WTC11 (cell line): Measurements from ENCODE around the gene EPHB3.
"Not testable (repeated sequence)": the region's sequence is repeated elsewhere in the genome, so short reads cannot be mapped to it uniquely, and the experiment has no call there.

Experiments used
- E2F5 ChIP-seq: sonication (generic); formaldehyde crosslinking; IDR thresholded peaks from 2 replicates; pipeline ENCODE4 v1.8.1; 2022; ENCODE audit warnings: mild to moderate bottlenecking, moderate library complexity, missing genetic modification reagents
- FOXJ3 ChIP-seq: sonication (generic); formaldehyde crosslinking; IDR thresholded peaks from 2 replicates; pipeline ENCODE4 v1.9.0; 2021; ENCODE audit warnings: missing genetic modification reagents, mild to moderate bottlenecking, borderline replicate concordance
- FOXK1 ChIP-seq: sonication (generic); formaldehyde crosslinking; IDR thresholded peaks from 2 replicates; pipeline ENCODE4 v1.8.0; 2022; ENCODE audit warnings: mild to moderate bottlenecking, moderate library complexity, missing genetic modification reagents
- NR1H2 ChIP-seq: sonication (generic); formaldehyde crosslinking; IDR thresholded peaks from 2 replicates; pipeline ENCODE4 v1.9.0; 2021; ENCODE audit warnings: mild to moderate bottlenecking, moderate library complexity, missing genetic modification reagents
- ZNF423 ChIP-seq: fragments of 250-450 bp; sonication (Bioruptor Pico); IDR thresholded peaks from 2 replicates; pipeline ENCODE4 v2.1.2; 2022; ENCODE audit warnings: mild to moderate bottlenecking, moderate library complexity
- TF ChIP-seq, protein P1 (sequence below): sonication (generic); formaldehyde crosslinking; IDR thresholded peaks from 2 replicates; pipeline ENCODE4 v1.8.1; 2022; ENCODE audit warnings: missing genetic modification reagents, borderline replicate concordance
- TF ChIP-seq, protein P2 (sequence below): sonication (generic); formaldehyde crosslinking; IDR thresholded peaks from 2 replicates; pipeline ENCODE4 v1.8.0; 2022; ENCODE audit warnings: mild to moderate bottlenecking, missing genetic modification reagents
- TF ChIP-seq, protein P3 (sequence below): sonication (generic); formaldehyde crosslinking; conservative IDR thresholded peaks from 2 replicates; pipeline ENCODE4 v1.8.1; 2022; ENCODE audit warnings: mild to moderate bottlenecking, missing genetic modification reagents

DNA sequence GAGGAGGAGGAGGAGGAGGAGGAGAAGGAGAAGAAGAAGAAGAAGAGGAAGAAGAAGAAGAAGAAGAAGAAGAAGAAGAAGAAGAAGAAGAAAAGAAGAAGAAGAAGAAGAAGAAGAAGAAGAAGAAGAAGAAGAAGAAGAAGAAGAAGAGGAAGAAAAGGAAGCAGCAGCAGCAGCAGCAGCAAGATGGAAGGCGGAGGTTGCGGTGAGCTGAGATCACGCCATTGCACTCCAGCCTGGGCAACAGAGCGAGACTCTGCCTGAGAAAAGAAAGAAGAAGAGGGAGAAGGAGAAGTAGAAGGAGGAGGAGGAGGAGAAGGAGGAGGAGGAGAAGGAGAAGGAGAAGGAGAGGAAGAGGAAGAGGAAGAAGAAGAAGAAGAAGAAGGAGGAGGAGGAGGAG is 55.7 kb downstream of the EPHB3 start:
- not testable (repeated sequence) for TF ChIP-seq FOXK1; ZNF423 (CRISPR knock-in tag); E2F5 (CRISPR knock-in tag); FOXJ3 (CRISPR knock-in tag); NR1H2 (CRISPR knock-in tag)
- TF ChIP-seq, protein P1, sequence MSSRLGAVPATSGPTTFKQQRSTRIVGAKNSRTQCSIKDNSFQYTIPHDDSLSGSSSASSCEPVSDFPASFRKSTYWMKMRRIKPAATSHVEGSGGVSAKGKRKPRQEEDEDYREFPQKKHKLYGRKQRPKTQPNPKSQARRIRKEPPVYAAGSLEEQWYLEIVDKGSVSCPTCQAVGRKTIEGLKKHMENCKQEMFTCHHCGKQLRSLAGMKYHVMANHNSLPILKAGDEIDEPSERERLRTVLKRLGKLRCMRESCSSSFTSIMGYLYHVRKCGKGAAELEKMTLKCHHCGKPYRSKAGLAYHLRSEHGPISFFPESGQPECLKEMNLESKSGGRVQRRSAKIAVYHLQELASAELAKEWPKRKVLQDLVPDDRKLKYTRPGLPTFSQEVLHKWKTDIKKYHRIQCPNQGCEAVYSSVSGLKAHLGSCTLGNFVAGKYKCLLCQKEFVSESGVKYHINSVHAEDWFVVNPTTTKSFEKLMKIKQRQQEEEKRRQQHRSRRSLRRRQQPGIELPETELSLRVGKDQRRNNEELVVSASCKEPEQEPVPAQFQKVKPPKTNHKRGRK (CRISPR knock-in tag) = 0 out of 2 replicates have a peak, but pooled peaks have one; percentile 64
- TF ChIP-seq, protein P2, sequence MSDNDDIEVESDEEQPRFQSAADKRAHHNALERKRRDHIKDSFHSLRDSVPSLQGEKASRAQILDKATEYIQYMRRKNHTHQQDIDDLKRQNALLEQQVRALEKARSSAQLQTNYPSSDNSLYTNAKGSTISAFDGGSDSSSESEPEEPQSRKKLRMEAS = not testable (repeated sequence)
- TF ChIP-seq, protein P3, sequence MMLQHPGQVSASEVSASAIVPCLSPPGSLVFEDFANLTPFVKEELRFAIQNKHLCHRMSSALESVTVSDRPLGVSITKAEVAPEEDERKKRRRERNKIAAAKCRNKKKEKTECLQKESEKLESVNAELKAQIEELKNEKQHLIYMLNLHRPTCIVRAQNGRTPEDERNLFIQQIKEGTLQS (CRISPR knock-in tag) = not testable (repeated sequence)
